B cell (primary cell): ENCODE measurements around the gene LDHD. TPM values are rescaled to one million over a fixed set of nuclear protein-coding genes. Genes with fewer than 3 reads are reported as not detected.
A peak's percentile ranks its signal among the peaks of the same experiment; 100 is the strongest.

Source experiments
- ATAC-seq: fragments of 200-7000 bp; cut with Tn5 transposase; one replicate; pipeline ENCODE4 v1.10.0; 2021; ENCODE audit warnings: low read depth, mild to moderate bottlenecking, moderate number of reproducible peaks, moderate library complexity
- CTCF ChIA-PET: fragments of 350-600 bp; sonication (Branson Sonifier 250); formaldehyde crosslinking; loops from one replicate; lab custom pipeline; 2021; ENCODE audit warnings: antibody characterized with exemption, inconsistent platforms; lab: Charles Lee
- POLR2A ChIA-PET: fragments of 350-600 bp; sonication (Branson Sonifier 250); formaldehyde crosslinking; loops from one replicate; lab custom pipeline; 2021; ENCODE audit warnings: antibody characterized with exemption; lab: Charles Lee
- DNase-seq: peaks from one replicate; pipeline ENCODE4 v3.0.0; 2013
- H2AFZ ChIP-seq: 2 replicates; pipeline ENCODE4 v1.6.1; 2012; ENCODE audit warnings: mild to moderate bottlenecking, low read depth, low read length; ENCODE audit not compliant: insufficient read depth, poor library complexity, severe bottlenecking
- H3K27ac ChIP-seq, 2 donors: 1 replicate in 1 of 2; 2 replicates in 1 of 2; pipeline ENCODE4 v1.5.1; 2012 to 2013; ENCODE audit warnings: low read length in 2 of 2, mild to moderate bottlenecking in 2 of 2, moderate library complexity in 1 of 2
- H3K27me3 ChIP-seq, 4 experiments: fragments of 200-600 bp in 1 of 4; sonication (generic) in 1 of 4; replicated peaks in 1 of 4; 1 replicate in 2 of 4; 2 replicates in 2 of 4; pipeline versions ENCODE4 v1.6.1 to v1.7.0; 2013 to 2016; ENCODE audit warnings: low read length in 3 of 4, mild to moderate bottlenecking in 2 of 4, mixed read lengths in 1 of 4, moderate library complexity in 1 of 4; ENCODE audit not compliant: insufficient read depth in 4 of 4, control insufficient read depth in 3 of 4; ENCODE audit errors: control extremely low read depth in 1 of 4
- H3K36me3 ChIP-seq, 2 experiments: replicated peaks in 1 of 2; 1 replicate in 1 of 2; 2 replicates in 1 of 2; pipeline versions ENCODE4 v1.6.1 to v1.7.1; 2013; ENCODE audit warnings: low read length in 1 of 2; ENCODE audit not compliant: insufficient read depth in 2 of 2, control insufficient read depth in 1 of 2; ENCODE audit errors: control extremely low read depth in 1 of 2, extremely low read depth in 1 of 2
- H3K4me1 ChIP-seq, 2 donors: fragments of 200-600 bp in 1 of 2; sonication (generic) in 1 of 2; 1 replicate in 1 of 2; 2 replicates in 1 of 2; pipeline versions ENCODE4 v1.5.1 to v1.6.1; 2013 to 2017; ENCODE audit warnings: low read length in 2 of 2; ENCODE audit not compliant: control insufficient read depth in 2 of 2, insufficient read depth in 2 of 2
- H3K4me2 ChIP-seq: replicated peaks from 2 replicates; pipeline ENCODE3; 2012; ENCODE audit warnings: mild to moderate bottlenecking, low read depth, low read length; ENCODE audit not compliant: poor library complexity, severe bottlenecking
- H3K4me3 ChIP-seq, 5 experiments: fragments of 200-600 bp in 1 of 5; sonication (generic) in 1 of 5; 1 replicate in 3 of 5; 2 replicates in 2 of 5; pipeline versions ENCODE4 v1.5.1 to v1.7.0; 2011 to 2016; ENCODE audit warnings: low read length in 4 of 5, mild to moderate bottlenecking in 4 of 5, low read depth in 2 of 5, control low read depth in 1 of 5, moderate library complexity in 1 of 5; ENCODE audit not compliant: insufficient read depth in 1 of 5; ENCODE audit errors: control extremely low read depth in 1 of 5, extremely low read depth in 1 of 5
- H3K79me2 ChIP-seq: fragments of 200-600 bp; sonication (generic); one replicate; pipeline ENCODE4 v1.6.0; 2016; ENCODE audit warnings: low read length; ENCODE audit not compliant: control insufficient read depth, insufficient read depth
- H3K9ac ChIP-seq: fragments of 200-600 bp; sonication (generic); 2 replicates; pipeline ENCODE4 v1.6.1; 2017; ENCODE audit warnings: mild to moderate bottlenecking, low read length, moderate library complexity
- H3K9me3 ChIP-seq, 3 donors: one replicate each; pipeline versions ENCODE4 v1.6.1 to v1.7.1; 2013; ENCODE audit warnings: low read length in 2 of 3; ENCODE audit not compliant: control insufficient read depth in 2 of 3, insufficient read depth in 1 of 3; ENCODE audit errors: control extremely low read depth in 1 of 3
- H4K20me1 ChIP-seq: 2 replicates; pipeline ENCODE4 v1.6.0; 2012; ENCODE audit warnings: mild to moderate bottlenecking, low read length; ENCODE audit not compliant: insufficient read depth, control insufficient read depth, poor library complexity, severe bottlenecking
- H3K27ac Mint-ChIP-seq: one replicate; pipeline ENCODE4 v1.8.0; 2021; ENCODE audit warnings: mixed read lengths
- H3K27me3 Mint-ChIP-seq: one replicate; pipeline ENCODE4 v1.8.0; 2021; ENCODE audit warnings: mixed read lengths
- H3K4me1 Mint-ChIP-seq: one replicate; pipeline ENCODE4 v1.8.0; 2021; ENCODE audit warnings: mixed read lengths
- H3K4me3 Mint-ChIP-seq: one replicate; pipeline ENCODE4 v1.8.0; 2021; ENCODE audit warnings: mixed read lengths
- H3K9me3 Mint-ChIP-seq: one replicate; pipeline ENCODE4 v1.8.0; 2022; ENCODE audit warnings: mixed read lengths; ENCODE audit not compliant: insufficient read depth
- CTCF ChIP-seq: fragments of 200-600 bp; IDR thresholded peaks from one replicate; pipeline ENCODE4 v1.8.0; 2022; ENCODE audit warnings: antibody characterized with exemption, mild to moderate bottlenecking
- EZH2 ChIP-seq: IDR thresholded peaks from 2 replicates; pipeline ENCODE4 v1.6.1; 2012; ENCODE audit warnings: borderline replicate concordance, low read depth, mild to moderate bottlenecking, moderate library complexity, low read length; ENCODE audit not compliant: insufficient read depth, poor library complexity, severe bottlenecking
- WGBS: methylation state at CpG from one replicate; pipeline ENCODE4 v1.1.5; 2013; ENCODE audit warnings: missing lambda C conversion rate; ENCODE audit not compliant: insufficient coverage; 5-methylcytosine and 5-hydroxymethylcytosine counted together
- intact Hi-C: fragments of 100-400 bp; cut with micrococcal nuclease; formaldehyde crosslinking; loops from one replicate; pipeline ENCODE4 v1.10.0; 2022
- polyA plus RNA-seq: library from polyadenylated mRNA; depleted of rRNA; stranded (reverse); fragments of >200 nt; gene quantifications from 2 replicates; pipeline ENCODE4 v1.2.3, GENCODE V29; 2012
- total RNA-seq, 2 donors: library from RNA; stranded (reverse); fragments of 120-200 nt in 1 of 2; gene quantifications; 1 replicate in 1 of 2; 2 replicates in 1 of 2; pipeline versions ENCODE4 v1.2.3 to v1.2.4, GENCODE V29; 2013 to 2022

The LDHD gene
- total and polyA plus RNA-seq, 2 donors (not counting 1 experiment from before 2014, with no cell fraction given) = 0.19 TPM; not detected in 1

- peaks cover 2 to 6% of the 10 kb centered on the region in 2 experiments for H3K36me3 ChIP-seq
- peaks cover 0 to 13% (median 9%) of the 10 kb centered on the region in 3 donors for H3K9me3 ChIP-seq
- ChIA-PET POLR2A (no interaction called here), CTCF (no interaction called here)
- Mint-ChIP-seq H3K27me3 (no peaks in the 10 kb centered on the region), H3K4me3 (peak overlapping the region; percentile 12), H3K27ac (no peak overlapping the region), H3K9me3 (peaks cover 9% of the 10 kb centered on the region), H3K4me1 (peaks cover 19% of the 10 kb centered on the region)
- peaks cover 5 to 7% of the 10 kb centered on the region in 2 donors for H3K4me1 ChIP-seq
- intact Hi-C loops = no loop called here
- no peak overlapping the region for H3K4me2 ChIP-seq
- no peaks in the 10 kb centered on the region for H3K27me3 ChIP-seq
- H3K27ac ChIP-seq = no peak overlapping the region
- no peak for ATAC-seq
- peaks cover 41% of the 10 kb centered on the region for H3K79me2 ChIP-seq
- DNase-seq = peak; percentile 11
- H4K20me1 ChIP-seq = no peaks in the 10 kb centered on the region
- no peak overlapping the region for H3K4me3 ChIP-seq
- no peak overlapping the region for H2AFZ ChIP-seq
- TF ChIP-seq CTCF (no peak), EZH2 (no peak)
- no peak overlapping the region for H3K9ac ChIP-seq
Observed at GRCh38 chr16:75152635-75153034, 36.1 kb upstream of the LDHD start.

- no CpG with 5 or more reads among the region's 2 CpGs for WGBS
- intact Hi-C loops = no loop called here
- no peak overlapping the region for H3K27ac Mint-ChIP-seq
- peaks cover 5 to 7% of the 10 kb centered on the region in 2 donors for H3K4me1 ChIP-seq
- DNase-seq (no peak), ATAC-seq (no peak)
- no peaks in the 10 kb centered on the region for H3K27me3 Mint-ChIP-seq
- H3K36me3 ChIP-seq = peaks cover 2 to 6% of the 10 kb centered on the region in 2 experiments
- H3K79me2 ChIP-seq = peaks cover 39% of the 10 kb centered on the region
- H3K4me2 ChIP-seq = no peak overlapping the region
- no peak overlapping the region for H2AFZ ChIP-seq
- no peak overlapping the region for H3K4me3 ChIP-seq
- TF ChIP-seq CTCF (no peak), EZH2 (no peak)
- H3K4me1 Mint-ChIP-seq = peaks cover 21% of the 10 kb centered on the region
- peaks cover 0 to 13% (median 9%) of the 10 kb centered on the region in 3 donors for H3K9me3 ChIP-seq
- no peak overlapping the region for H3K27ac ChIP-seq
- H4K20me1 ChIP-seq = no peaks in the 10 kb centered on the region
- POLR2A ChIA-PET = no interaction called here
- no peak overlapping the region for H3K4me3 Mint-ChIP-seq
- CTCF ChIA-PET = no interaction called here
- peaks cover 9% of the 10 kb centered on the region for H3K9me3 Mint-ChIP-seq
- no peaks in the 10 kb centered on the region for H3K27me3 ChIP-seq
- no peak overlapping the region for H3K9ac ChIP-seq
Observed at GRCh38 chr16:75151798-75152197, 35.2 kb upstream of the LDHD start.
